ENCODE measurements around the gene PAPPA2. TPM values are rescaled to one million over a fixed set of nuclear protein-coding genes. Genes with fewer than 3 reads are reported as not detected.

Gene PAPPA2
- polyA plus RNA-seq, 1 experiment = 0.97 TPM

- DNase-seq (ENCODE audit: low read depth) = no peak
- TF ChIP-seq, protein P1, sequence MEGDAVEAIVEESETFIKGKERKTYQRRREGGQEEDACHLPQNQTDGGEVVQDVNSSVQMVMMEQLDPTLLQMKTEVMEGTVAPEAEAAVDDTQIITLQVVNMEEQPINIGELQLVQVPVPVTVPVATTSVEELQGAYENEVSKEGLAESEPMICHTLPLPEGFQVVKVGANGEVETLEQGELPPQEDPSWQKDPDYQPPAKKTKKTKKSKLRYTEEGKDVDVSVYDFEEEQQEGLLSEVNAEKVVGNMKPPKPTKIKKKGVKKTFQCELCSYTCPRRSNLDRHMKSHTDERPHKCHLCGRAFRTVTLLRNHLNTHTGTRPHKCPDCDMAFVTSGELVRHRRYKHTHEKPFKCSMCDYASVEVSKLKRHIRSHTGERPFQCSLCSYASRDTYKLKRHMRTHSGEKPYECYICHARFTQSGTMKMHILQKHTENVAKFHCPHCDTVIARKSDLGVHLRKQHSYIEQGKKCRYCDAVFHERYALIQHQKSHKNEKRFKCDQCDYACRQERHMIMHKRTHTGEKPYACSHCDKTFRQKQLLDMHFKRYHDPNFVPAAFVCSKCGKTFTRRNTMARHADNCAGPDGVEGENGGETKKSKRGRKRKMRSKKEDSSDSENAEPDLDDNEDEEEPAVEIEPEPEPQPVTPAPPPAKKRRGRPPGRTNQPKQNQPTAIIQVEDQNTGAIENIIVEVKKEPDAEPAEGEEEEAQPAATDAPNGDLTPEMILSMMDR (IDR thresholded peaks at IDR 0.05; ENCODE audit: insufficient read depth, low read depth, low read length) = no peak
- ChIA-PET POLR2A (no interaction called here), CTCF (no interaction called here)
- no peaks in the 10 kb centered on the region for H3K36me3 ChIP-seq (ENCODE audit: control insufficient read depth, insufficient read depth, low read length)
- no peak overlapping the region for H3K4me3 ChIP-seq (ENCODE audit: low read depth, low read length)
- no peaks in the 10 kb centered on the region for H3K27me3 ChIP-seq (ENCODE audit: control insufficient read depth, insufficient read depth, low read length)
Observed at GRCh38 chr1:176795929-176796328, 333.0 kb downstream of the PAPPA2 start.

DNA sequence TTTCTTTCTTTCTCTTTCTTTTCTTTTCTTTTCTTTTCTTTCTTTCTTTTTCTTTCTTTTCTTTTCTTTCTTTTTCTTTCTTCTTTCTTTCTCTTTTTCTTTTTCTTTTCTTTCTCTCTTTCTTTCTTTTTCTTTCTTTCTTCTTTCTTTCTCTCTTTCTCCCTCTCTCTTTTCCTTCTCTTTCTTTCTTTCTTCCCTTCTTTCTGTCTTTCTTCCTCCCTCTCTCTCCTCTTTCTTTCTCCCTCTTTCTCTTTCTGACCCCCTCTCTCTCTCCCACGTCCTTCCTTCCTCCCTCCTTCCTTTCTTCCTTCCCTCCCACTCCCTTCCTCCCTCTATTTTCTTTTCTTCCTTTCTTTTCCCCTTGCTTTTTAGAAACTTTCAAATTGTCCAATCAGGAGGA, 333.6 kb downstream of the PAPPA2 start:
- no peak for DNase-seq (ENCODE audit: low read depth)
- Histone ChIP-seq H3K27me3 (ENCODE audit: control insufficient read depth, insufficient read depth, low read length) (no peaks in the 10 kb centered on the region), H3K4me3 (ENCODE audit: low read depth, low read length) (no peak overlapping the region), H3K36me3 (ENCODE audit: control insufficient read depth, insufficient read depth, low read length) (no peaks in the 10 kb centered on the region)
- CTCF ChIA-PET = no interaction called here
- TF ChIP-seq, protein P1 (IDR thresholded peaks at IDR 0.05; ENCODE audit: insufficient read depth, low read depth, low read length) = no peak
- POLR2A ChIA-PET = no interaction called here

DNA sequence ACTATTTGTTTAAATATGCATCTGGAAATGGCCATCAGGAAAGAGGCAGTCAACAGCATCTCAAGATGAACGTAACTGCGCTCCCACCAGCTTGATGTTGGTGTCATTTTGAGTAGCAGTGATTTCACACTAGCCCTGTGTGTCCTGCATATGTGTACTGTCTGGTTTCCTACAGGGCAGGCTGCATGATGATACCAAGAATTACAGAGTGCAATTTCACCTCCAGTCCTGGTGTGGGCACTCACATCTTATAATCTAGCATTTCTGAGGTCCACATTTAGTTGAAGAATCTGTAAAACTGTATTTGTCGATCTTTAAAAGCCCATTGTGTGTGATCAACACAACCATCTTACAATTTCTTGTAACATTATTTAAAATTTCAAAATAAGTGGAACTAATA, 336.4 kb downstream of the PAPPA2 start:
- no peak for DNase-seq (ENCODE audit: low read depth)
- TF ChIP-seq, protein P1 (IDR thresholded peaks at IDR 0.05; ENCODE audit: insufficient read depth, low read depth, low read length) = no peak
- no peaks in the 10 kb centered on the region for H3K36me3 ChIP-seq (ENCODE audit: control insufficient read depth, insufficient read depth, low read length)
- ChIA-PET CTCF (interaction anchor here (1.6 kb wide), 1 partner anchor 8 kb away, joined by 4 read pairs; no protein-coding TSS in a partner anchor), POLR2A (no interaction called here)
- no peaks in the 10 kb centered on the region for H3K27me3 ChIP-seq (ENCODE audit: control insufficient read depth, insufficient read depth, low read length)
- no peak overlapping the region for H3K4me3 ChIP-seq (ENCODE audit: low read depth, low read length)

- TF ChIP-seq, protein P1 (IDR thresholded peaks at IDR 0.05; ENCODE audit: insufficient read depth, low read depth, low read length) = no peak
- DNase-seq (ENCODE audit: low read depth) = no peak
Observed at GRCh38 chr1:176800978-176801513, 338.1 kb downstream of the PAPPA2 start.

DNA sequence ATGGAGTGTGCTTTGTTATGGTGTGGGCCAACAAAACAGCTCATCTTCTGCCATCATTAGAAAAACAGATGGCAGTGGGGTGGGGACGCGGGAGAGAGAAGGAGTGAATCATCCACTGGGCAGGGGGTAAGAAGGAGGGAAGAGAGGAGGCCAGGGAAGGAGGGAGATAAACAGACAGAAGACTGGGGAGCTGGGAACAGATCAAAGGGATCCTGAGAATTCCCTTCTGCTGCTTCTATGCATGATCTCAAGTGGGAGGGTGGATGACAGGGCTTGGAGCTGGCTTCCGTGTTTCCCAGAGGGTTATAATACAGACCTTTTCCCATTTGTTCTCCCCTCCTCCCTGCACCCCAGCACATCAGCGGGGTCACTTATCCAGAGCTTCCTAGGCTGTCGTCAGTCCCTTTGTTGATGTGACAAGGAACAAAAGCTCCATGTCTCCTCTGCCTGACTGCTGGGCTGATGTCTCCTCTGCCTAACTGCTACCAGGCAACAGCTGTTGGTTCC, 338.6 kb downstream of the PAPPA2 start:
- DNase-seq (ENCODE audit: low read depth) = no peak
- TF ChIP-seq, protein P1 (IDR thresholded peaks at IDR 0.05; ENCODE audit: insufficient read depth, low read depth, low read length) = no peak

More at GRCh38 chr1:176800978-176801513, 338.1 kb downstream of the PAPPA2 start:
- no peaks in the 10 kb centered on the region for H3K27me3 ChIP-seq (ENCODE audit: control insufficient read depth, insufficient read depth, low read length)
- no peaks in the 10 kb centered on the region for H3K36me3 ChIP-seq (ENCODE audit: control insufficient read depth, insufficient read depth, low read length)
- H3K4me3 ChIP-seq (ENCODE audit: low read depth, low read length) = no peak overlapping the region
- ChIA-PET CTCF (interaction anchor here (1.2 to 1.6 kb wide), 2 partner anchors 9 to 10 kb away, joined by 3 to 4 read pairs; no protein-coding TSS in a partner anchor), POLR2A (no interaction called here)

More for the DNA sequence above, 338.6 kb downstream of the PAPPA2 start:
- CTCF ChIA-PET = interaction anchor here (1.2 kb wide), 1 partner anchor 10 kb away, joined by 3 read pairs; no protein-coding TSS in a partner anchor
- POLR2A ChIA-PET = interaction anchor here (0.6 kb wide), 1 partner anchor 997 kb away, joined by 6 read pairs; no protein-coding TSS in a partner anchor
- Histone ChIP-seq H3K4me3 (ENCODE audit: low read depth, low read length) (no peak overlapping the region), H3K36me3 (ENCODE audit: control insufficient read depth, insufficient read depth, low read length) (no peaks in the 10 kb centered on the region), H3K27me3 (ENCODE audit: control insufficient read depth, insufficient read depth, low read length) (no peaks in the 10 kb centered on the region)

Measured in BJ (cell line).